Activated naive CD4-positive, alpha-beta T cell treated with anti-CD3 and anti-CD28 coated beads, Interleukin-2, amount 50 U/mL, for 16 hours (primary cell): ENCODE results near the gene RPL10.
"Not testable (repeated sequence)": the region's sequence is repeated elsewhere in the genome, so short reads cannot be mapped to it uniquely, and the experiment has no call there.

Experiments used
- DNase-seq: peaks from one replicate; pipeline ENCODE4 v3.0.0-alpha.2; 2020

Gene RPL10

GRCh38 chrX:154378799-154379568, 19.2 kb upstream of the RPL10 start, which contains the start of gene EMD:
TSS of gene EMD (plus strand) at chrX:154379295. CDS start at chrX:154379485, 190 bp downstream.
- peak; percentile 96 for DNase-seq

- DNase-seq, result no peak
Measured at GRCh38 chrX:154379569-154379951, 18.6 kb upstream of the RPL10 start.

- DNase-seq, result no peak
Measured at GRCh38 chrX:154380153-154380552, 18.0 kb upstream of the RPL10 start.

GRCh38 chrX:154380787-154381186, 17.4 kb upstream of the RPL10 start:
- DNase-seq, result no peak

- DNase-seq, result no peak
Measured at GRCh38 chrX:154381271-154381670, 16.9 kb upstream of the RPL10 start.

GRCh38 chrX:154382483-154383069, 15.6 kb upstream of the RPL10 start:
- no peak for DNase-seq

- no peak for DNase-seq
Measured at GRCh38 chrX:154383359-154384283, 14.6 kb upstream of the RPL10 start.

- DNase-seq, result no peak
Measured at GRCh38 chrX:154384284-154384892, 13.8 kb upstream of the RPL10 start.

- not testable (repeated sequence) for DNase-seq
Measured at GRCh38 chrX:154388094-154388493, 10.1 kb upstream of the RPL10 start.

- not testable (repeated sequence) for DNase-seq
Measured at GRCh38 chrX:154388649-154389048, 9.5 kb upstream of the RPL10 start.

GRCh38 chrX:154389812-154390747, 8.1 kb upstream of the RPL10 start:
- DNase-seq, result not testable (repeated sequence)

- not testable (repeated sequence) for DNase-seq
Measured at GRCh38 chrX:154396363-154396762, 1.8 kb upstream of the RPL10 start.

GRCh38 chrX:154396973-154397887, 947 bp upstream of the RPL10 start:
- DNase-seq, result peak; percentile 70

- peak; percentile 81 for DNase-seq
Measured at GRCh38 chrX:154398668-154399526, 720 bp downstream of the RPL10 start.

- DNase-seq, result peak; percentile 30
Measured at GRCh38 chrX:154399527-154400368, 1.6 kb downstream of the RPL10 start.

GRCh38 chrX:154400369-154400817, 2.2 kb downstream of the RPL10 start:
- DNase-seq, result not testable (repeated sequence)

GRCh38 chrX:154401045-154401799, 3.0 kb downstream of the RPL10 start:
- peak; percentile 33 for DNase-seq
